ENCODE results near the gene DGKZ. TPM values are rescaled to one million over a fixed set of nuclear protein-coding genes. Genes with fewer than 3 reads are reported as not detected.

DGKZ gene
- total and polyA plus RNA-seq, 2 experiments from 2014 or later, result 21.4 to 62.7 TPM

- H3K27me3 ChIP-seq (replicated peaks; ENCODE audit: insufficient read depth), result no peaks in the 10 kb centered on the region
- peaks cover 25% of the 10 kb centered on the region for H3K4me1 ChIP-seq (ENCODE audit: insufficient read depth)
- DNase-seq, result no peak
- no peak overlapping the region for H2AFZ ChIP-seq
- H3K27ac ChIP-seq, result no peak overlapping the region
- WGBS, 2 experiments (ENCODE audit: low coverage in 1 of 2, low lambda C conversion rate in 2 of 2, missing lambda C conversion rate in 2 of 2), result 91 to 97% methylated on average over 15 to 21 of the region's 22 CpGs
- H3F3A ChIP-seq (ENCODE audit: insufficient read depth), result no peaks in the 10 kb centered on the region
- H3K4me2 ChIP-seq (ENCODE audit: unreplicated experiment), result no peak overlapping the region
- H3K79me2 ChIP-seq (ENCODE audit: insufficient read depth), result peaks cover 30% of the 10 kb centered on the region
- in situ Hi-C loops (cut with MboI), result no loop called here
- no peak overlapping the region for H3K9ac ChIP-seq
- H3K9me3 ChIP-seq (ENCODE audit: low read depth), result no peaks in the 10 kb centered on the region
- H3K4me3 ChIP-seq, result no peak overlapping the region
- TF ChIP-seq EZH2 (IDR thresholded peaks at IDR 0.05; ENCODE audit: insufficient read depth, poor library complexity, severe bottlenecking) (no peak), EZH2phosphoT487 (IDR thresholded peaks at IDR 0.05; ENCODE audit: insufficient read depth, low read depth) (no peak)
- no peaks in the 10 kb centered on the region for H3K36me3 ChIP-seq (ENCODE audit: low read depth)
- no peaks in the 10 kb centered on the region for H3K9me2 ChIP-seq (ENCODE audit: insufficient read depth)
- no peaks in the 10 kb centered on the region for H4K20me1 ChIP-seq (ENCODE audit: insufficient read depth)
Observed at GRCh38 chr11:46366260-46366659, 19.0 kb downstream of the DGKZ start.

GRCh38 chr11:46366661-46367161 lies 19.4 kb downstream of the DGKZ start:
- no peak overlapping the region for H3K27ac ChIP-seq

DNA sequence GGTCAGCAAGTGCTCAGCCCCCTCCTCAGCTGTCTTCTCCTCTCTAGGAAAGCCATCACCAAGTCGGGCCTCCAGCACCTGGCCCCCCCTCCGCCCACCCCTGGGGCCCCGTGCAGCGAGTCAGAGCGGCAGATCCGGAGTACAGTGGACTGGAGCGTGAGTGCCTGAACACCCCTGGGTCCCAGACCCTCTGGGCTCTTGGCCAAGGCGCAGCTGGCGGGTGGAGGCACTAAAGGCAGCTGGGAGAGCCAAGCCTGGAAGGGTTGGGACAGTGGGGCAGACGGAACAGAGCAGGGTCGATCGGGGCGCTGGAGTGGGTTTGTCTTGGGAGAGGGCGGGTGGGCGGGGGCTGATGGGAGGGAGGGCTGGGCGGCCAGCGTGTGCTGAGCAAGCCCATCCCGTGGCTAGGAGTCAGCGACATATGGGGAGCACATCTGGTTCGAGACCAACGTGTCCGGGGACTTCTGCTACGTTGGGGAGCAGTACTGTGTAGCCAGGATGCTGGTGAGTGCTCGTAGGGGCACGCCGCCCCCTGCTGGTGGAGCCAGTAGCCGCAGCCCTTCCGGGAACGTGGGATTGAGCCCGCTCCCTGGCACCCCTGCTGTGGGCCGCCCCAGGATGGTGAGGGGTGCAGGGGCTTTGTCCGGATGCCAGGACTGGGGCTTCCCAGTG lies 20.1 kb downstream of the DGKZ start:
- peaks cover 21% of the 10 kb centered on the region for H3K79me2 ChIP-seq (ENCODE audit: insufficient read depth)
- H3K9me3 ChIP-seq (ENCODE audit: low read depth), result no peaks in the 10 kb centered on the region
- no peak overlapping the region for H2AFZ ChIP-seq
- no peaks in the 10 kb centered on the region for H4K20me1 ChIP-seq (ENCODE audit: insufficient read depth)
- H3K36me3 ChIP-seq (ENCODE audit: low read depth), result no peaks in the 10 kb centered on the region
- H3K9ac ChIP-seq, result no peak overlapping the region
- no peaks in the 10 kb centered on the region for H3K27me3 ChIP-seq (replicated peaks; ENCODE audit: insufficient read depth)
- no peaks in the 10 kb centered on the region for H3F3A ChIP-seq (ENCODE audit: insufficient read depth)
- peak; percentile 73 for DNase-seq
- no peak overlapping the region for H3K4me2 ChIP-seq (ENCODE audit: unreplicated experiment)
- no peak overlapping the region for H3K27ac ChIP-seq
- H3K4me1 ChIP-seq (ENCODE audit: insufficient read depth), result peaks cover 17% of the 10 kb centered on the region
- TF ChIP-seq EZH2 (IDR thresholded peaks at IDR 0.05; ENCODE audit: insufficient read depth, poor library complexity, severe bottlenecking), result no peak
- TF ChIP-seq EZH2phosphoT487 (IDR thresholded peaks at IDR 0.05; ENCODE audit: insufficient read depth, low read depth), result no peak
- no peak overlapping the region for H3K4me3 ChIP-seq
- 21 to 25% methylated on average over 13 to 32 of the region's 32 CpGs for WGBS, 2 experiments (ENCODE audit: low coverage in 1 of 2, low lambda C conversion rate in 2 of 2, missing lambda C conversion rate in 2 of 2)
- in situ Hi-C loops (cut with MboI), result no loop called here
- no peaks in the 10 kb centered on the region for H3K9me2 ChIP-seq (ENCODE audit: insufficient read depth)

More at GRCh38 chr11:46366661-46367161, 19.4 kb downstream of the DGKZ start:
- Histone ChIP-seq H3K4me3 (no peak overlapping the region), H2AFZ (no peak overlapping the region), H4K20me1 (ENCODE audit: insufficient read depth) (no peaks in the 10 kb centered on the region), H3F3A (ENCODE audit: insufficient read depth) (no peaks in the 10 kb centered on the region), H3K27me3 (replicated peaks; ENCODE audit: insufficient read depth) (no peaks in the 10 kb centered on the region), H3K4me1 (ENCODE audit: insufficient read depth) (peaks cover 21% of the 10 kb centered on the region), H3K9me3 (ENCODE audit: low read depth) (no peaks in the 10 kb centered on the region), H3K9me2 (ENCODE audit: insufficient read depth) (no peaks in the 10 kb centered on the region), H3K79me2 (ENCODE audit: insufficient read depth) (peaks cover 28% of the 10 kb centered on the region), H3K9ac (no peak overlapping the region), H3K4me2 (ENCODE audit: unreplicated experiment) (no peak overlapping the region), H3K36me3 (ENCODE audit: low read depth) (no peaks in the 10 kb centered on the region)
- TF ChIP-seq EZH2phosphoT487 (IDR thresholded peaks at IDR 0.05; ENCODE audit: insufficient read depth, low read depth) (no peak), EZH2 (IDR thresholded peaks at IDR 0.05; ENCODE audit: insufficient read depth, poor library complexity, severe bottlenecking) (no peak)
- DNase-seq, result no peak
- WGBS, 2 experiments (ENCODE audit: low coverage in 1 of 2, low lambda C conversion rate in 2 of 2, missing lambda C conversion rate in 2 of 2), result 92% methylated on average over 29 to 31 of the region's 31 CpGs
- in situ Hi-C loops (cut with MboI), result no loop called here

GRCh38 chr11:46367916-46368267 lies 20.6 kb downstream of the DGKZ start:
- Histone ChIP-seq H4K20me1 (ENCODE audit: insufficient read depth) (no peaks in the 10 kb centered on the region), H3K27ac (no peak overlapping the region), H3K27me3 (replicated peaks; ENCODE audit: insufficient read depth) (no peaks in the 10 kb centered on the region), H3K79me2 (ENCODE audit: insufficient read depth) (peaks cover 16% of the 10 kb centered on the region), H3F3A (ENCODE audit: insufficient read depth) (no peaks in the 10 kb centered on the region), H3K4me3 (no peak overlapping the region), H3K9me3 (ENCODE audit: low read depth) (no peaks in the 10 kb centered on the region), H3K4me1 (ENCODE audit: insufficient read depth) (peaks cover 13% of the 10 kb centered on the region), H3K36me3 (ENCODE audit: low read depth) (no peaks in the 10 kb centered on the region), H2AFZ (no peak overlapping the region), H3K9me2 (ENCODE audit: insufficient read depth) (no peaks in the 10 kb centered on the region), H3K9ac (no peak overlapping the region), H3K4me2 (ENCODE audit: unreplicated experiment) (no peak overlapping the region)
- DNase-seq, result no peak
- no peak for TF ChIP-seq EZH2phosphoT487 (IDR thresholded peaks at IDR 0.05; ENCODE audit: insufficient read depth, low read depth)
- WGBS, 2 experiments (ENCODE audit: low coverage in 1 of 2, low lambda C conversion rate in 2 of 2, missing lambda C conversion rate in 2 of 2), result 68 to 84% methylated on average over 12 of the region's 12 CpGs
- in situ Hi-C loops (cut with MboI), result no loop called here

All from GM23248 (cell line).